Retinal pigment epithelial cell (primary cell): ENCODE data around the gene RAB11FIP4.

Experiments used
- DNase-seq: peaks from one replicate; pipeline ENCODE4 v3.0.0-alpha.2; 2010; ENCODE audit warnings: low read depth
- H3K4me3 ChIP-seq: 2 replicates; pipeline ENCODE4 v1.5.1; 2011; ENCODE audit warnings: mild to moderate bottlenecking, low read length, control low read depth, moderate library complexity
- CTCF ChIP-seq: conservative IDR thresholded peaks from 2 replicates; pipeline ENCODE4 v1.5.1; 2011; ENCODE audit warnings: low read depth, low read length, control low read depth, inconsistent platforms

RAB11FIP4 gene

GRCh38 chr17:31541559-31541958 lies 150.1 kb downstream of the RAB11FIP4 start:
- H3K4me3 ChIP-seq: no peak overlapping the region
- no peak for DNase-seq
- peak; percentile 18 for TF ChIP-seq CTCF

GRCh38 chr17:31544186-31544585 lies 152.7 kb downstream of the RAB11FIP4 start:
- no peak for TF ChIP-seq CTCF
- no peak for DNase-seq
- H3K4me3 ChIP-seq: no peak overlapping the region

- no peak for DNase-seq
- no peak for TF ChIP-seq CTCF
- no peak overlapping the region for H3K4me3 ChIP-seq
Measured at GRCh38 chr17:31546650-31547049, 155.2 kb downstream of the RAB11FIP4 start.

- no peak for TF ChIP-seq CTCF
- H3K4me3 ChIP-seq: peak overlapping the region; percentile 75
- DNase-seq: no peak
Measured at GRCh38 chr17:31548709-31549108, 157.2 kb downstream of the RAB11FIP4 start.

- peak overlapping the region; percentile 75 for H3K4me3 ChIP-seq
- no peak for TF ChIP-seq CTCF
- no peak for DNase-seq
Measured at GRCh38 chr17:31549121-31549524, 157.6 kb downstream of the RAB11FIP4 start.

GRCh38 chr17:31549525-31550388 lies 158.3 kb downstream of the RAB11FIP4 start:
- DNase-seq: no peak
- peak overlapping the region; percentile 75 for H3K4me3 ChIP-seq
- no peak for TF ChIP-seq CTCF
